B cell (primary cell): ENCODE measurements around the gene MGAT4B. TPM values are rescaled to one million over a fixed set of nuclear protein-coding genes. Genes with fewer than 3 reads are reported as not detected.

Source experiments
- ATAC-seq: fragments of 200-7000 bp; cut with Tn5 transposase; one replicate; pipeline ENCODE4 v1.10.0; 2021; ENCODE audit warnings: low read depth, mild to moderate bottlenecking, moderate number of reproducible peaks, moderate library complexity
- CTCF ChIA-PET: fragments of 350-600 bp; sonication (Branson Sonifier 250); formaldehyde crosslinking; loops from one replicate; lab custom pipeline; 2021; ENCODE audit warnings: antibody characterized with exemption, inconsistent platforms; lab: Charles Lee
- POLR2A ChIA-PET: fragments of 350-600 bp; sonication (Branson Sonifier 250); formaldehyde crosslinking; loops from one replicate; lab custom pipeline; 2021; ENCODE audit warnings: antibody characterized with exemption; lab: Charles Lee
- DNase-seq: peaks from one replicate; pipeline ENCODE4 v3.0.0; 2013
- H2AFZ ChIP-seq: 2 replicates; pipeline ENCODE4 v1.6.1; 2012; ENCODE audit warnings: mild to moderate bottlenecking, low read depth, low read length; ENCODE audit not compliant: insufficient read depth, poor library complexity, severe bottlenecking
- H3K27ac ChIP-seq, 2 donors: 1 replicate in 1 of 2; 2 replicates in 1 of 2; pipeline ENCODE4 v1.5.1; 2012 to 2013; ENCODE audit warnings: low read length in 2 of 2, mild to moderate bottlenecking in 2 of 2, moderate library complexity in 1 of 2
- H3K27me3 ChIP-seq, 4 experiments: fragments of 200-600 bp in 1 of 4; sonication (generic) in 1 of 4; replicated peaks in 1 of 4; 1 replicate in 2 of 4; 2 replicates in 2 of 4; pipeline versions ENCODE4 v1.6.1 to v1.7.0; 2013 to 2016; ENCODE audit warnings: low read length in 3 of 4, mild to moderate bottlenecking in 2 of 4, mixed read lengths in 1 of 4, moderate library complexity in 1 of 4; ENCODE audit not compliant: insufficient read depth in 4 of 4, control insufficient read depth in 3 of 4; ENCODE audit errors: control extremely low read depth in 1 of 4
- H3K36me3 ChIP-seq, 2 experiments: replicated peaks in 1 of 2; 1 replicate in 1 of 2; 2 replicates in 1 of 2; pipeline versions ENCODE4 v1.6.1 to v1.7.1; 2013; ENCODE audit warnings: low read length in 1 of 2; ENCODE audit not compliant: insufficient read depth in 2 of 2, control insufficient read depth in 1 of 2; ENCODE audit errors: control extremely low read depth in 1 of 2, extremely low read depth in 1 of 2
- H3K4me1 ChIP-seq, 2 donors: fragments of 200-600 bp in 1 of 2; sonication (generic) in 1 of 2; 1 replicate in 1 of 2; 2 replicates in 1 of 2; pipeline versions ENCODE4 v1.5.1 to v1.6.1; 2013 to 2017; ENCODE audit warnings: low read length in 2 of 2; ENCODE audit not compliant: control insufficient read depth in 2 of 2, insufficient read depth in 2 of 2
- H3K4me2 ChIP-seq: replicated peaks from 2 replicates; pipeline ENCODE3; 2012; ENCODE audit warnings: mild to moderate bottlenecking, low read depth, low read length; ENCODE audit not compliant: poor library complexity, severe bottlenecking
- H3K4me3 ChIP-seq, 5 experiments: fragments of 200-600 bp in 1 of 5; sonication (generic) in 1 of 5; 1 replicate in 3 of 5; 2 replicates in 2 of 5; pipeline versions ENCODE4 v1.5.1 to v1.7.0; 2011 to 2016; ENCODE audit warnings: low read length in 4 of 5, mild to moderate bottlenecking in 4 of 5, low read depth in 2 of 5, control low read depth in 1 of 5, moderate library complexity in 1 of 5; ENCODE audit not compliant: insufficient read depth in 1 of 5; ENCODE audit errors: control extremely low read depth in 1 of 5, extremely low read depth in 1 of 5
- H3K79me2 ChIP-seq: fragments of 200-600 bp; sonication (generic); one replicate; pipeline ENCODE4 v1.6.0; 2016; ENCODE audit warnings: low read length; ENCODE audit not compliant: control insufficient read depth, insufficient read depth
- H3K9ac ChIP-seq: fragments of 200-600 bp; sonication (generic); 2 replicates; pipeline ENCODE4 v1.6.1; 2017; ENCODE audit warnings: mild to moderate bottlenecking, low read length, moderate library complexity
- H3K9me3 ChIP-seq, 3 donors: one replicate each; pipeline versions ENCODE4 v1.6.1 to v1.7.1; 2013; ENCODE audit warnings: low read length in 2 of 3; ENCODE audit not compliant: control insufficient read depth in 2 of 3, insufficient read depth in 1 of 3; ENCODE audit errors: control extremely low read depth in 1 of 3
- H4K20me1 ChIP-seq: 2 replicates; pipeline ENCODE4 v1.6.0; 2012; ENCODE audit warnings: mild to moderate bottlenecking, low read length; ENCODE audit not compliant: insufficient read depth, control insufficient read depth, poor library complexity, severe bottlenecking
- H3K27ac Mint-ChIP-seq: one replicate; pipeline ENCODE4 v1.8.0; 2021; ENCODE audit warnings: mixed read lengths
- H3K27me3 Mint-ChIP-seq: one replicate; pipeline ENCODE4 v1.8.0; 2021; ENCODE audit warnings: mixed read lengths
- H3K4me1 Mint-ChIP-seq: one replicate; pipeline ENCODE4 v1.8.0; 2021; ENCODE audit warnings: mixed read lengths
- H3K4me3 Mint-ChIP-seq: one replicate; pipeline ENCODE4 v1.8.0; 2021; ENCODE audit warnings: mixed read lengths
- H3K9me3 Mint-ChIP-seq: one replicate; pipeline ENCODE4 v1.8.0; 2022; ENCODE audit warnings: mixed read lengths; ENCODE audit not compliant: insufficient read depth
- CTCF ChIP-seq: fragments of 200-600 bp; IDR thresholded peaks from one replicate; pipeline ENCODE4 v1.8.0; 2022; ENCODE audit warnings: antibody characterized with exemption, mild to moderate bottlenecking
- EZH2 ChIP-seq: IDR thresholded peaks from 2 replicates; pipeline ENCODE4 v1.6.1; 2012; ENCODE audit warnings: borderline replicate concordance, low read depth, mild to moderate bottlenecking, moderate library complexity, low read length; ENCODE audit not compliant: insufficient read depth, poor library complexity, severe bottlenecking
- WGBS: methylation state at CpG from one replicate; pipeline ENCODE4 v1.1.5; 2013; ENCODE audit warnings: missing lambda C conversion rate; ENCODE audit not compliant: insufficient coverage; 5-methylcytosine and 5-hydroxymethylcytosine counted together
- intact Hi-C: fragments of 100-400 bp; cut with micrococcal nuclease; formaldehyde crosslinking; loops from one replicate; pipeline ENCODE4 v1.10.0; 2022
- polyA plus RNA-seq: library from polyadenylated mRNA; depleted of rRNA; stranded (reverse); fragments of >200 nt; gene quantifications from 2 replicates; pipeline ENCODE4 v1.2.3, GENCODE V29; 2012
- total RNA-seq, 2 donors: library from RNA; stranded (reverse); fragments of 120-200 nt in 1 of 2; gene quantifications; 1 replicate in 1 of 2; 2 replicates in 1 of 2; pipeline versions ENCODE4 v1.2.3 to v1.2.4, GENCODE V29; 2013 to 2022

Gene MGAT4B
- total and polyA plus RNA-seq, 2 donors (not counting 1 experiment from before 2014, with no cell fraction given), result 105 to 165 TPM

- Histone ChIP-seq H3K4me2 (no peak overlapping the region), H3K4me1 (no peaks in the 10 kb centered on the region), H3K27ac (no peak overlapping the region), H3K9me3 (no peaks in the 10 kb centered on the region), H3K36me3 (peaks cover 0 to 23% of the 10 kb centered on the region in 2 experiments), H3K9ac (no peak overlapping the region), H4K20me1 (no peaks in the 10 kb centered on the region), H3K79me2 (no peaks in the 10 kb centered on the region), H2AFZ (no peak overlapping the region), H3K4me3 (no peak overlapping the region), H3K27me3 (no peaks in the 10 kb centered on the region)
- ATAC-seq (no peak), DNase-seq (no peak)
- Mint-ChIP-seq H3K9me3 (no peaks in the 10 kb centered on the region), H3K4me1 (no peaks in the 10 kb centered on the region), H3K27me3 (no peaks in the 10 kb centered on the region), H3K4me3 (no peak overlapping the region), H3K27ac (no peak overlapping the region)
- 94% methylated on average over 3 of the region's 7 CpGs for WGBS
- intact Hi-C loops, result no loop called here
- ChIA-PET CTCF (interaction anchor here (1.0 to 2.1 kb wide), 2 partner anchors 12 to 195 kb away, joined by 3 to 5 read pairs; no protein-coding TSS in a partner anchor), POLR2A (no interaction called here)
- TF ChIP-seq EZH2 (no peak), CTCF (no peak)
Observed at GRCh38 chr5:179780362-179780761, 26.3 kb downstream of the MGAT4B start.

GRCh38 chr5:179779826-179780225 is 26.8 kb downstream of the MGAT4B start:
- Histone ChIP-seq H3K27ac (no peak overlapping the region), H3K4me1 (no peaks in the 10 kb centered on the region), H4K20me1 (no peaks in the 10 kb centered on the region), H3K27me3 (no peaks in the 10 kb centered on the region), H3K36me3 (peaks cover 0 to 28% of the 10 kb centered on the region in 2 experiments), H3K9ac (no peak overlapping the region), H3K9me3 (no peaks in the 10 kb centered on the region), H3K4me2 (no peak overlapping the region), H3K79me2 (no peaks in the 10 kb centered on the region), H2AFZ (no peak overlapping the region), H3K4me3 (no peak overlapping the region)
- Mint-ChIP-seq H3K4me1 (no peaks in the 10 kb centered on the region), H3K27ac (no peak overlapping the region), H3K4me3 (no peak overlapping the region), H3K27me3 (no peaks in the 10 kb centered on the region), H3K9me3 (no peaks in the 10 kb centered on the region)
- WGBS, result 98% methylated on average over 4 of the region's 4 CpGs
- ATAC-seq (no peak), DNase-seq (no peak)
- intact Hi-C loops, result no loop called here
- CTCF ChIA-PET, result interaction anchor here (1.0 to 2.1 kb wide), 2 partner anchors 12 to 195 kb away, joined by 3 to 5 read pairs; no protein-coding TSS in a partner anchor
- TF ChIP-seq EZH2, result no peak
- no peak for TF ChIP-seq CTCF
- POLR2A ChIA-PET, result interaction anchor here (0.5 kb wide), 1 partner anchor 321 kb away, joined by 5 read pairs; no protein-coding TSS in a partner anchor
